Colon (tissue), 2 donors: ENCODE measurements around the gene KLF16.
A peak's percentile ranks its signal among the peaks of the same experiment; 100 is the strongest.
"Not testable (repeated sequence)": the region's sequence is repeated elsewhere in the genome, so short reads cannot be mapped to it uniquely, and the experiment has no call there.

Source experiments
- FAIRE-seq: peaks from 2 replicates; lab custom pipeline; 2012; peaks lifted over from hg19 to GRCh38; lab: Jason Lieb, UNC
- donor health status: control.
- donor health status: control.

The KLF16 gene

DNA sequence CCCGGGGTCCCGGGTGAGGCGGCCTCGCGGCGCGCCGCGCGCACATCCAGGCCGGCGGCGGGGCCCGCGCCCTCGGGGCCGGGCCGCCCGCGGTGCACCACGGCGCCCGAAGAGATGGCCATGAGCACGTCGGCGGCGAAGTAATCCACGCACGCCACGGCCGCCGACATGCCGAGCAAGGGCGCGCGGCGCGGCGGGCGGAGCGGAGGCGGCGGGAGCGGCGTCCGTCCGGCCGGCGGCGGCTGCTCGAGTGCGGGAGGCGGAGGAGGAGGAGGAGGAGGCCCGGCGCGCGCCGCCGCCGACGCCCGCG, at the start of gene KLF16:
Gene KLF16, minus strand, starts transcription at position 252 of the 310 bp plus-strand sequence. Its CDS starts 82 bp downstream, at position 170.
- no peak for FAIRE-seq

DNA sequence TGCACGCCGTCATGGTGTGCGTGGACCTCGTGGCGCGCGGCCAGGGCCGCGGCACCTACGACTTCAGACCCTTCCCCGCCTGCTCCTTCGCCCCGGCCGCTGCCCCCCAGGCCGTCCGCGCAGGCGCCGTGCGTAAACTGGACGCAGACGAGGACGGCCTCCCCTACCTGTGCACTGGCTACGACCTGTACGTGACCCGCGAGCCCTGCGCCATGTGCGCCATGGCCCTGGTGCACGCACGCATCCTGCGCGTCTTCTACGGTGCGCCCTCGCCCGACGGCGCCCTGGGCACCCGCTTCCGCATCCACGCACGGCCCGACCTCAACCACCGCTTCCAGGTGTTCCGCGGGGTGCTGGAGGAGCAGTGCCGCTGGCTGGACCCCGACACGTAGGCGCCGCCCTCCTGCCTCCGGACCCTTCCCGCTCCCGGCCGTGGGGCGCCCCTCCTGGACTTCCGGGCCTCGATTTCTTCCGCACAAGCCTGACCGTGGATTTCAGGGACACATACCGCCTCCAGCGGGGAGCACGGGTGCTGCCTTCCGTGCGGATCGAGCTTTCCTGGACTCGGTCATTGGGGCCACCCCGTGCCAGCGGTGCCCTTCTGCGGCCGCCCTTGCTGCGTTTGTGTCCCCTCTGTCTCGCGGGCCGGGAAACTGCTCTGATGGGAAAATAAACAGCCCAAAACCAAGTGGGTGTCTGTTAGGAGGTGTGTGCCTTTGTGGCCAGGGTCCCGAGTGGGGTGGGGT, 49.6 kb upstream of the KLF16 start:
- no peak for FAIRE-seq

DNA sequence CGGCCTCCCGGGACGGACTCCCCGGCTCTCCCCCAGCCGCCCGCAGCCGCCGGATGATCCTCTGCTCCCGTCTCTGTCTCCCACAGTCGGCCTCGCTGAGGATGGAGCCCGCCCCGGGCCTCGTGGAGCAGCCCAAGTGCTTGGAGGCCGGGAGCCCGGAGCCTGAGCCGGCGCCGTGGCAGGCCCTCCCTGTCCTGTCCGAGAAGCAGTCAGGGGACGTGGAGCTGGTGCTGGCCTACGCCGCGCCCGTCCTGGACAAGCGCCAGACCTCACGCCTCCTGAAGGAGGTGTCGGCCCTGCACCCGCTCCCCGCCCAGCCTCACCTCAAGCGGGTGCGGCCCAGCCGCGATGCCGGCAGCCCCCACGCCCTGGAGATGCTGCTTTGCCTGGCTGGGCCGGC, 48.6 kb upstream of the KLF16 start:
- FAIRE-seq: no peak

DNA sequence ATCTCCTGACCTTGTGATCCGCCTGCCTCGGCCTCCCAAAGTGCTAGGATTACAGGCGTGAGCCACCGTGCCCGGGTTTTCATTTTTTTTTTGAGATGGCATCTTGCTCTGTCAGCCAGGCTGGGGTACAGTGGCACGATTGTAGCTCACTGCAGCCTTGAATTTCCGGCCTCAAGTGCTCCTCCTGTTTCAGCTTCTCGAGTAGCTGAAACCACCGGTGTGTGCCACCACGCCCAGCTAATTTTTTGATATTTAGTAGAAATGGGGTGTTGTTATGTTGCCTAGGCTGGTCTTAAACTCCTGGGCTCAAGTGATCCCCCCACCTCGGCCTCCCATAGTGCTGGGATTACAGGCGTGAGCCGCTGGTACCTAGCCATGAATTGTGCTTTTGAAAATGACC, 47.7 kb upstream of the KLF16 start:
- FAIRE-seq: no peak

DNA sequence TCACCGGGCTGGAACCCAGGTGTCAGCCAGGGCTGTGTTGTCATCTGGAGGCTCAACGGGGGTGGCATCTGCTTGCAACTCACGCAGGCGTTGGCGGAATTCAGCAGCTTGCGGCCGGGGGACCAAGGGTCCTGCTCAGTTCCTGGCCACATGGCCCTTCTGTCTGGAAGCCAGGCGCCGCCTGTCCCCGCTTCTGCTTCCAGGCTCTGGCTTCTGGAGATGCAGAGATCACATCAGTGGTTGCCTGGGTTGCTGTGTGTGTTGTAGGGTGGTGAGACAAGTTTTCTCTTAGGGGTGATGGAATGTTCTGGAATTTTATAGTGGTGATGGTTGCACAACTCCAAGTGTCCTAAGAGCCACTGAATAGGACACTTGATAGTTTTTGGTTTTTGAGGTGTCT, 46.8 kb upstream of the KLF16 start:
- FAIRE-seq: no peak

DNA sequence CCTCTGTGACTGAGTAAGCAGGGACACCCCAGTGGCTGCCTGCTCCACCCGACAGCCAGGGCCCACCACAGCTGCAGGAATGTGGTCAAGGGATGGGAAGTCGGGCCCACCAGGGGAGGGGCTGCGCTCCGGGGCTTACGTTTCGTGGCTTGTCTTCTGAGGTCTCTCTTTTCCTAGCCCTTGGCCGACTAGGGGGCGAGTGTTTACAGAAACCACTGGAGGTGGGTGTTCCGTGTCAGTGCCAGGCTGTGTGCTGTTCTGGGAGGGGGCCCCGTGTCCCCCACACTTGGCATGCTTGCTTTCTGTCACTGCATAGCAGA, 46.3 kb upstream of the KLF16 start:
- FAIRE-seq: no peak

DNA sequence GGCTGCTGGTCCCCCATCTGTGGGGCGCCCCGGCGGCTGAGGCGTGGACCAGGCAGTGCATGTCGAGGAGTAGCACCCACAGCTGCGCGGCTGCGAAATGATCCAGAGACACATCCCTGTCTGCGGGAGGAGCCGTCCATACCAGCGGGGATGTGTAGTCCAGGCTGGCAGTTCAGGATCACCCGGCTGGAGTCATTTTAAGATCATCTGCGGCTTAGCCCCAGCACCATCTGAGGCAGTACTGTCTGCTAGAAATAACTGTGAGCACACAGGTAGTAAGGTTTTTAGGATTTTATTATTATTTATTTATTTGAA, 44.9 kb upstream of the KLF16 start:
- FAIRE-seq: no peak

DNA sequence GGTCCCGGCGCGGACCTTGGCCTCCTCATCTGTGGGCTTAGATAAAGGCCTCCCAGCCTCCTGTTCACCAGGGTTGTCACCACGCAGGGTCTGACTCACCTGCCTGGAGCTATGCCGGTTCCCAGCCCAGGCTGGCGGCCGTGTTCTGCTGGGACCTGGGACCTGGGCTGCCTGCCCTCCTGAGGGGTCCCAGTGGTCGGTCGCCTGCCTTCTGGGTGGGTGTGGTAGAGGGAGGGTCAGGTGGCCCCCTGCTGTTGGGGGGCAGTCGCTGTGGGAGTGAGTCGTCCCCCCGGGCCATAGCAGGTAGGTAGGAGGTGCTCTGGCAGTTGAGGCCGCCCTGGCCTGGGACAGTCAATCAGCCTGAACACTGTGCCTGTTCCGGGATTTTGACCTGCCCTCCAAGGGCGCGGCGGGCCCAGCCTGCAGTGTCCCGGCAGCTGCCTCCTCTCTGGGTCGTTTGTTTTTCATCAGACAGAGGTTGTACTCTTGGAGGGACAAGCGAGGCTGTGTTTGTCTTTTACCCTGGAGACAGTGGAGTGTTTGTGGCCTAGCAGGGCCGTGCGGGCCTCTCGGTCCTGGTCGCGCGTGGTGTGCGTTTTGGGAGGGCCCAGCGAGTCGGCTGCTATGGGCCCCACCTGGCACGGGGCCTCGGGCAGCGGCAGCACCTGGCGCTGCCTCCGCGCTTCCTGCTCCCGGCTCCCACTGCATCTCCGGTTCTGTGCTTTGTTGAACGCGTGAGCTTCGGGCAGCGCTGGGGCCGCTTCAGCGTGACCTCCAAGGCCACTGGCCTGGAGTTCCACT, 44.4 kb upstream of the KLF16 start:
- FAIRE-seq: no peak

DNA sequence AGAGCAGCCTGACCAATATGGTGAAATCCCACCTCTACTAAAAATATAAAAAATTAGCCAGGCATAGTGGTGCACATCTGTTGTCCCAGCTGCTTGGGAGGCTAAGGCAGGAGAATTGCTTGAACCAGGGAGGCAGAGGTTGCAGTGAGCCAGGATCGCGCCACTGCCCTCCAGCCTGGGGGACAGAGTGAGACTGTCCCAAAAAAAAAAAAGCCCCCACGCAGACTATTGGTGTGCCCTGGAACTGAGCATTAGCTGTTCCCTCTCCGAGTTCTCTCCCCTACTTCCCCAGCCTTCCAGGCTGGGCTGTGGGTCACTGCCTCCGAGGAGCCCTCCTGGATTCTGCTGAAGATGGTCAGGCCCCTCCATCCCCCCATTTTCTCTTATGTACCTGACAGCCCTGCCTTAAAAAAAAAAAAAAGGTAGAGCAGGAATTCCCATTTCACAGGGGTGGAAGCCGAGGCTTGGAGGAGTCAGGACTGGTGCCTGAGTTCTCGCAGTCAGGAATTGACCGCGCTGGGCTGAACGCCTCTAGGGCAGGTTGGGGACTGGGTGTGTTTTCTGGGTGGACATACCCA, 43.7 kb upstream of the KLF16 start:
- FAIRE-seq: no peak

DNA sequence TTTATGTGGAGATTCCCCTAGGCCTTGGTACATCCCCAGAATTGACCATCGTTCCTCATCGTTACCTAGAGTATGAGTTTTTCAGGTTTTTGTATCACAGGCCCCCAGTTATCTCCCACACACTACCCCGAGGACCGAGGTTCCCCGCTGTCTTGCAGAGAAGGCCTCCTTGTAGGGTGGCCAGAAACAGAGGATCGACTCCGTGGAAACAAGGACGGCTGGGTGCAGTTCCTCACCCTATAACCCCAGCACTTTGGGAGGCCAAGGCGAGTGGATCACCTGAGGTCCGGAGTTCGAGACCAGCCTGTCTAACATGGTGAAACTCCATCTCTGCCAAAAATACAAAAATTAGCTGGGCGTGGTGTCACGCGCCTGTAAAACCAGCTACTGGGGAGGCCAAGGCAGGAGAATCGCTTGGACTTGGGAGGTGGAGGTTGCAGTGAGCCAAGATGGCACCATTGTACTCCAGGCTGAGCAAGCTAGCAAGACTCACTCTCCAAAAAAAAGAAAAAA, 42.5 kb upstream of the KLF16 start:
- FAIRE-seq: no peak

DNA sequence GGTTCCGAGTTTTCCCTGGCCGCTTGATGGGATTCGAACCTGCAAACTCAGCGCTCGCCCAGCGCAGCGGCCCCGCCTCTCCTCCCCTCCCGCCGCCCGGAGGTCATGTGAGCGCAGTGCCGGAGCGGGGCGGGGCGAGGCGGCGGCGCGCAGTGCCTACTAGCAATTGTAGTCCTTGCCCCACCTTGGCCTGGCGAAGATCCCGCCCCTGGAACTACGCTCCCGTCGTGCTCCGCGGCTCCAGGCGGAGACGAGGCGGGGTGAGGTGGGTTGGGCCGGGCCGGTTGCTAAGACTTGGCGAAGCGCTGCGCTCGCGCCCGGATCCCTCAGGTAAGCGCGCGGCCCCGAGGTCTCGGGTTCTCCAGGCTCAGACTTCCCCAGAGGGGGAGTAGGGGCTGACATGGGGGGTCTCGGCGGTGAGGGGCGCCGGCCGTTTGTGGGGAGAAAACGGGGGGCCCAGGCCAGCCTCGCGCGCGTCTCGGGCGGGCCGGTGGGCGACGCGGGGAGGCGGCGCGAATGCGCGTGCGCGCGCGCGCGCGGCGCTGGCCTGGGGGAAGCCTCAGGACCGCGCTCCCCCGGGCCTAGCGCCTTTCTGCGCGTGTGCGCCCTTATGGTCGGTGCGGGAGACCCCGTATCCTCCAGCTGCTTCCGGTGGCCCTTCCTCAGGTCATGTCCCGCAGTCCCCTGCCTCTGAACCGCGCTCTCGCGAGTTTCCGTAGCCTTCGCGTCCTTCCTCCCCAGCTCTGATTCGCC, 41.9 kb upstream of the KLF16 start, which contains the start of the genes ADAT3 and SCAMP4:
Gene ADAT3, plus strand, starts transcription at position 290 of the 753 bp plus-strand sequence. CDS start 6,649 bp downstream, outside the sequence.
Gene SCAMP4, plus strand, starts transcription at position 290 of the 753 bp plus-strand sequence. CDS start 9,621 bp downstream, outside the sequence.
- peak; percentile 78 for FAIRE-seq

DNA sequence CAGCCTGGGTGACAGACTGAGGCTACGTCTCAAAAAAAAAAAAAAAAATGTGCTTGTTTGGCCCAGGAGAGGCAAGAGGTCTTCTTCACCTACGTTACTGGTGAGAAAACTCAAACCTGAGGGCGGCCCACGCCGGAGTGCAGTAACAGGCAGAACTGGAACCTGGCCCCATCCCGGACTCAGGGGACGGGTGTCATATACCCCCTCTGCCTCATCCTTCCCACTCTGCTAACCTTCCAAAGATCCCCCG, 41.4 kb upstream of the KLF16 start:
- FAIRE-seq: no peak

DNA sequence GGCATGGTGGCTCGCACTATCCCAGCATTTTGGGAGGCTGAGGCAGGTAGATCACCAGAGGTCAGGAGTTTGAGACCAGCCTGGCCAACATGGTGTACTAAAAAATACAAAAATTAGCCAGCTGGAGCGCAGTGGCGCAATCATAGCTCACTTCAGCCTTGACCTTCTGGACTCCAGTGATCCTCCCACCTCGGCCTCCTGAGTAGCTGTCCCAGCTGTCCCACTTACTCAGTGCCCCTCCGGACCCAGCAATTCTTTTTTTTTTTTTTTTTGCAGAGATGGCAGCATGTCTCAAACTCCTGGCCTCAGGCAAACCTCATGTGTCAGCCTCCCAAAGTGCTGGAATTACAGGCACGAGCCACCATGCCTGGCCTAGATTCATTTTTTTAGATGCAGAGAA, 39.5 kb upstream of the KLF16 start:
- no peak for FAIRE-seq

DNA sequence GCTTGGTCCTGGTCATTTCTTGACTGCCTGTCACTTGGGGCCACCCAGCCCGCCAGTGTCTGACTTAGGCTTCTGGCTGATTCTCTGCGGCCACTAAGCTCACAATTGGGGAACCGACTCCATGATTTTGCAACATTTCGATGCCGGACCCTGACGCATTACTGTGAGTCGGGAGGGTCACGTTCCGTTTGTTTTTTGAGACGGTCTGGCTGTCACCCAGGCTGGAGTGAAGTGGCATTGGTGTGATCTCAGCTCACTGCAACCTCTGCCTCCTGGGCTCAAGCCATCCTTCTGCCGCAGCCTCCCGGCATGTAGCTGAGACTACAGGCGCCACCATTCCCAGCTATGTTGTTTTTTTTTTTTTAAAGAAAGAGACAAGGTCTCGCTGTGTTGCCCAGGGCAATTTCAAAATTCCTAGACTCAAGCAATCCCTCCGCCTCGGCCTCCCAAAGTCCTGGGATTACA, 38.6 kb upstream of the KLF16 start:
- no peak for FAIRE-seq

DNA sequence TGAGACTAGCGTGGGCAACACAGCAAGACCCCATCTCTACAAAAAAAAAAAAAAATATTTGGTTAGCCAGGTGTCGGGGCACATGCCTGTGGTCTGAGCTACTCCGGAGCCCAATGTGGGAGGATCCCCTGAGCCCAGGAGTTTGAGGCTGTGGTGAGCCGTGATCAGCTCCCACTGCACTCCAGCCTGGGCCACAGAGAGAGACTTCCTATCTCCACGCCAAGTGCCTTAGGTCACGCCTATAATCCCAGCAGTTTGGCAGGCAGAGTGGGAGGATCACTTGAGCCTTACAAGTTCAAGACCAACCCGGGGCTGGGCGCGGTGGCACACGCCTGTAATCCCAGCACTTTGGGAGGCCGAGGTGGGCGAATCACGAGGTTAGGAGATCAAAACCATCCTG, 33.1 kb upstream of the KLF16 start:
- FAIRE-seq: no peak

DNA sequence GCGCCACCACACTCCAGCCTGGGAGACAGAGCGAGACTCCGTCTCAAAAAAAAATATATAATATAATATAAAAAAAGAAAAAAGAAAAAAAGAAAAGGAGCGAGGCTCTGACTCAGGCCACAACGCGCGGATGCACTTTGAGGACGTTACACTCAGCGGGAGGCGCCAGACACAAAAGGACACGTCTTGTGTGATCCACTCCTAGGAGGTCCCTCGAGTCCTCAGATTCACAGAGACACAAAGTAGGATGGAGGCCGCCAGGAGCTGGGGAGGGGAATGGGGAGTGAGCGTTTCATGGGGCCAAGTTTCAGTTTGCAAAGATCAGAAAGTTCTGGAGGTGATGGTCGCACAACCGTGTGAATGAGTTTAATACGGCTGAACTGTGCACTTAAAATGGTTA, 30.4 kb upstream of the KLF16 start:
- FAIRE-seq: no peak

DNA sequence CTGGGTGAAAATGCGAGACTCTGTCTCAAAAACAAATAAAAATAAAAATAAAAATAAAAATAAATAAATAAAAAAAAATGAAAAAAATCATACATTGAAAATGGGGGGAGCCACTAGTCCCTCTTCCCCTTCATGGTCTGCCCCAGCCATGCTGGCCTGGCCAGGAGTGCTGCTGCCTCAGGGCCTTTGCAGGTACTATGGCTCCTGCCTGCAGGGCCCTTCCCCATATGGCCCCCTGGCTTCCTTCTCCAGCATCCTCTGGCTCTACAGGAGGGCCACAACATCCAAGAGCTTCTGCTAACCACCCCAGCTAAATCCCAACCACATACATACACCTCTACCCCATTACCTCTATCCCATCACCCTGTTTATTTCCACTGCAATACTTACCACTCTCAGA, 26.5 kb upstream of the KLF16 start:
- FAIRE-seq: no peak

DNA sequence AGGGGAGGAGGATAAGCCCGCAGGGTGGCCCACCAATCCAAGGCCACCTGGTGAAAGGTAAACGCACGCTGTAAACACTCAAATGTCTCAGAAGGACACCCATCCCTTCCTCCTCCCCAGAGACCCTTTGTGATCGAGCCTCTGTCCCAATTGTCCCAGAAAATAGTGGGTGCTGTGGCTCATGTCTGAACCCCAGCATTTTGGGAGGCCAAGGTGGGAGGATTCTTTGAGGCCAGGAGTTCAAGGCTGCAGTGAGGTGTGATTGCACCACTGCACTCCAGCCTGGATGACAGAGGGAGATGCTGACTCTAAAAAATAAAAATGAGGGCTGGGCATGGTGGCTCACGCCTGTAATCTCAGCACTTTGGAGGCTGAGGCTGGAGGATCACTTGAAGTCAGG, 25.0 kb upstream of the KLF16 start:
- no peak for FAIRE-seq

DNA sequence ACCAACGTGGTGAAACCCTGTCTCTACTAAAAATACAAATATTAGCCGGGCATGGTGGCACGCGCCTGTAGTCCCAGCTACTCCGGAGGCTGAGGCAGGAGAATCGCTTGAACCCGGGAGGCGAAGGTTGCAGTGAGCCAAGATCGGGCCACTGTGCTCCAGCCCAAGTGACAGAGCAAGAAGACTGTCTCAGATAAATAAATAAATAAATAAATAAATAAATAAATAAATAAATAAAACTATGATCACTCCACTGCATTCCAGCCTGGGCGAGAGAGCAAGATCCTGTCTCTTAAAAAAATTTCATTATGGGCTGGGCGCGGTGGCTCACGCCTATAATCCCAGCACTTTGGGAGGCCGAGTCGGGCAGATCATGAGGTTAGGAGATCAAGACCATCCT, 23.0 kb upstream of the KLF16 start:
- not testable (repeated sequence) for FAIRE-seq

DNA sequence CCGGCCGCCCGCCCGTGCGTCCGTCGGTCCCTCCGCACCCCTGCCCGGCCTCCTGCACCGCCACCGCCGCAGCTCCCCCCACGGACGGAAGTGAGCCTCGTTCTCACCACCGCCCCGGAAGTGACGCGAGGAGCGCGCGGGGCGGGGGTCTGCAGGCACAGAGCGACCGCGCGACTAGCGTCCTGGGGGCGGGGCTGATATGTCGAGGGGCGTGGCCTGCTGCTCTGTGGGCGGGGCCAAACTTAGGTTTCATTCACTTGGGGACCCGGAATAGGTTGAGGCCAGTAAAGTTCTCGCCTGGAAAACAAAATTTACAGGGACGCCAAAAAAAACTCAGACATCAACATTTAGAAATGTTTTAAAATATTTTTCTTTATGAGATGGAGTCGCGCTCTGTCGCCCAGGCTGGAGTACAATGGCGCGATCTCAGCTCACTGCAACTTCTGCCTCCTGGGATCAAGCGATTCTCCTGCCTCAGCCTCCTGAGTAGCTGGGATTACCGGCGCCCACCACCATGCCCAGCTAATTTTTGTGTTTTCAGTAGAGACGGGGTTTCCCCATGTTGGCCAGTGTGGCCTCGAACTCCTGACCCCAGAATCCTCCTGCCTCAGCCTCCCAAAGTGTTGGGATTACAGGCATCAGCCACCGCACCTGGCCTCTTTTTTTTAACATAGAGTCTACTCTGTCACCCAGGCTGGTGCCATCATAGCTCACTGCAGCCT, 22.2 kb upstream of the KLF16 start, which contains the start of gene ABHD17A:
Gene ABHD17A, minus strand, starts transcription at position 99 of the 722 bp plus-strand sequence. CDS start 3,930 bp downstream, outside the sequence.
- peak; percentile 38 for FAIRE-seq

DNA sequence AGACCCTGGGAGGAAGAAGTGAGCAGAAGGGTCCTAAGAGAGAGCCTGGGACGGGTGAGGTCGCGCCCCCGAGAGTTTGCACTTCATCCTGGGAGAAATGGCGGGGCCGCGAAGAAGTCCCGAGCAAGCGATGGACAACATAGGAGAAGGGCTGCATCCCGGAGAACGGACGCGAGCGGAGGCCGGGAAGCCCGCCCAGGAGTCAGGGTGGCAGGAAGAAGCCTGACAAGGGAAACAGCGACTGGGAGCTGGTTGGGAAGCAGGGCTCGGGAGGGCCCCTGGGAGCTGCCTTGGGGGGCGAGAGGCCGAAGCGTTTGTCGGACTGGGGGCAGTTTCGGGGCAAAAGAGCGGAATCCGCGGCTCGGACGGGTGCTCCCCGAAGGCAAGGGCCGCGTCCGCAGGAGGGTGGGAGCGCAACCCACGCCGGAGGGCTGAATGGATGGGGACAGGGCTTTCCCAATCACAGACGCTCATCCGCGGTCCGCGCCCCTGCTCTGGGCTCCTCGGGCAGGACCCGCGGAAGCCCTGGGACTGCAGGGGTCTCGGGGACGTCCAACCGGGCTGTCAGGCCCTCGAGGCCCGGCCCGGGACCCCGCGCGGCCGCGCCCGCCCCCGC, 21.4 kb upstream of the KLF16 start:
- no peak for FAIRE-seq
